NCI-H2029 (cell line): ENCODE data around the gene DPP3.
A peak's percentile ranks its signal among the peaks of the same experiment; 100 is the strongest.

Source experiments
- DNase-seq: peaks from one replicate; lab custom pipeline; 2025; lab: John Stamatoyannopoulos, UW

Gene DPP3

DNA sequence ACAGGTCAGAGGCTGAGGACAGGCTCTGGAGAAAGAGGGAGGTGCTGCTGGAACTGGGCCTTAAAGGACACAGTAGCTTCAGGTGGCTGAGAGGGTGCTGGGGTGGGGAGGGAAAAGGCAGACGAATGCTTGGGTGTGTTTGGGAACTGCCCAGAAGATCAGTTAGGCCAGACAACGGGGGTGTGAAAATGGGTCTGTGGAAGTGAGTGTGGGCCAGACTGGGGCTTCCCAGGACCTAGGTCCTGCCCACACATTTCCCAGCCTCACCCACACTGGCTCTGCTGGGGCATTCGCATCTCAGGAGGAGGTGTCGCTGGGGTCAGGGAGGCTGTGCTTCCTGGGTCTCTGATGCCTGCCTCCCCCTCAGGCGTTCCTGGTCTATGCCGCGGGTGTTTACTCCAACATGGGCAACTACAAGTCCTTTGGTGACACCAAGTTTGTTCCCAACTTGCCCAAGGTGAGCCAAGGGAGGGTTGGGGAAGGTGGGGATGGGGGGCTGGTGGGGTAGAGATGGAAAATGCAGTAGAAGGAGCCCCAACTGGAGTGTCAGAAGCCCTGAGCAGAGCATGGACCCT, 4.7 kb downstream of the DPP3 start:
- no peak for DNase-seq

DNA sequence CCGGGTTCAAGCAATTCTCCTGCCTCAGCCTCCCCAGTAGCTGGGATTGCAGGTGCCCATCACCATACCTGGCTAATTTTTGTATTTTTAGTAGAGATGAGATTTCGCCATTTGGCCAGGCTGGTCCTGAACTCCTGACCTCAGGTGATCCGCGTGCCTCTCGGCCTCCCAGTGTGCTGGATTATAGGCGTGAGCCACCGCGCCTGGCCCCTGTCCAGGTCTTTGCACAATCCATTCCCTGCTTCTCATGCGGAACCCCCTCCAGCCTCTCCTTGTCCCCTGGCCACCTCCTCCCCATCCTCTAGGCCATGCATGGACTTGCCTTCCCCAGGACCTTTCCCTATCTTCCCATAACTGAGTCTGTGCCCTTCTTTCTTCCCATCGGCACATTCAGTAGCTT, 8.7 kb downstream of the DPP3 start:
- DNase-seq, result no peak

DNA sequence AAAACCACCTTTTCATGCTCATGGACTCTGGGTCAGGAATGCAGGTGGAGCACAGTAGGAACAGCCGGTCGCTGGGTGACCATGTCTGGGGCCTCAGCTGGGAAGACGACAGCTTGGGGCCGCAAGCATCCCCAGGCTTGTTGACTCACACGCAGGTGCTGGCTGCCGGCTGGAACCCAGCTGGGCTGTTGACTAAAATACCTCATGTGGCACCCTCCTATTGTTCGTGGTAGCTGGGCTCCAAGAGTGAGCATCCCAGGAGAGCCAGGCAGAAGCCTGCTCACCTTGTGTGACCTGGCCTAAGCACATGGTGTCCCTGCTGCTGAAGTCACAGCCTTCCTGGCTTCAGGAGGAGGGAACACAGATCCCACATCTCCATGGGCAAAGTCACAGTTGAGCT, 9.4 kb downstream of the DPP3 start:
- no peak for DNase-seq

DNA sequence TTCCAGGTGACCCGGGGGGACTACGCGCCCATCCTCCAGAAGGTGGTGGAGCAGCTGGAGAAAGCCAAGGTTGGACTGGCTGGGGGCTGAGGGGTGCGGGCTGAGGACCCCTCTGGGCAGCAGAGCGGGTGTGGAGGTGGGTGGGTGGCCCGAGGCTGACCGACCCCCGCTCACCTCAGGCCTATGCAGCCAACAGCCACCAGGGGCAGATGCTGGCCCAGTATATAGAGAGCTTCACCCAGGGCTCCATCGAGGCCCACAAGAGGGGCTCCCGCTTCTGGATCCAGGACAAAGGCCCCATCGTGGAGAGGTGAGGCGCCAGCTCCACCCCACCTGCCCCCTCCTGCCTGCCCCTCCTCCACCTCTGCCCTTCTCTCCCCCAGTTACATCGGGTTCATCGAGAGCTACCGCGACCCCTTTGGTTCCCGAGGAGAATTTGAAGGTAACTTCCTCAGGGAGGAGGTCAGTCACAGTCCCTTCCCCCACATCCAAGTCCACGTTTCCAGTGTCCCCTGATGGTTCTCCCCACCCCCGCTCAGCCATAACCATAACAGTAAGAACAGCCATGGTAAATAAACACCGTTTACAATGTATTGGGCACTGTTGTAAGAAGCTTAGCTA, 11.2 kb downstream of the DPP3 start:
- no peak for DNase-seq

DNA sequence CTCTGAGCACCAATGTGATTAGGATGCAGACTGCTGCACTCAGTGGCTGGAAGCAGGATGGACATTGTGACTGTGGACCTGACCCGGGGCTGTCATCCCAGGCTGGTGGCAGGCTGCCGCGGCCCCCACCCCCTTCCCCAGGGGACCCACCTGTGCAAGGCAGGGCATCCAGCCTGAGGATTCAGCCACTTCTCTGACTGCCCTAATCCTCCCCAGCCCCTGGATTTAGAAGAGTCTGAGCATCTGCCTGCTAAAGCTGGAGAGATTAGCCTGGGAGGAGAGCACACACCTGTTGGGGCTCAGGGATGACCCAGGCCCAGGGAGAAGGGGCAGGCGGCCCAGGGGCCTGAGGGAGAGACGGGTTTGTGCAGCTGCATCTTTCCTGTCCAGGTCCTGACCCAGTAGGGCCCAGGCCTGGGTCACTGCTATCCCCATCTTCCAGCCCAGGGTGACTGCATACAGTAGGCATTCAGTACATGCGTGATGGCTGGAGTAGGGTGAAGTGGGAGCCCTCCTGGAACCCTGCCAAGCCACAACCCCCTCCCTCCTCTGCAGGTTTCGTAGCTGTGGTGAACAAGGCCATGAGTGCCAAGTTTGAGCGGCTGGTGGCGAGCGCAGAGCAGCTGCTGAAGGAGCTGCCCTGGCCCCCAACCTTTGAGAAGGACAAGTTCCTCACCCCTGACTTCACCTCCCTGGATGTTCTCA, 12.1 kb downstream of the DPP3 start:
- no peak for DNase-seq

DNA sequence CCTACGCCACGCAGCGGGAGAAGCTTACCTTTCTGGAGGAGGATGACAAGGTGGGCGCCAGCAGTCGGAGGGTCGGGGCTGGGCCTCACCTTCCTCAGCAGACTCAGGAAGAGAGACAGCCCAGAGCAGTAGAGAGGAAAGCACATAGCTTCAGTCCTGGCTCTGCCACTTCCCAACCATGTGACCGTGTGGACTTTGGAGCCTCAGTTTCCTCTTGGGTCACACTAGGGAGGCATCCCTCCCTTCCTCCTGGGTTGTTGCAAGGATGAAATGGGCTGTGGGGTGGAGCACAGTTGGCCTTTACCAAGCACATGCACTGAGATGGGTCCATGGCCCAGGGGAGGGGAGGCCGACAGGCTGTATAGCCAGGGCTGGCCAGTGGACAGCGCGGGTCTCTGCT, 12.9 kb downstream of the DPP3 start:
- no peak for DNase-seq

DNA sequence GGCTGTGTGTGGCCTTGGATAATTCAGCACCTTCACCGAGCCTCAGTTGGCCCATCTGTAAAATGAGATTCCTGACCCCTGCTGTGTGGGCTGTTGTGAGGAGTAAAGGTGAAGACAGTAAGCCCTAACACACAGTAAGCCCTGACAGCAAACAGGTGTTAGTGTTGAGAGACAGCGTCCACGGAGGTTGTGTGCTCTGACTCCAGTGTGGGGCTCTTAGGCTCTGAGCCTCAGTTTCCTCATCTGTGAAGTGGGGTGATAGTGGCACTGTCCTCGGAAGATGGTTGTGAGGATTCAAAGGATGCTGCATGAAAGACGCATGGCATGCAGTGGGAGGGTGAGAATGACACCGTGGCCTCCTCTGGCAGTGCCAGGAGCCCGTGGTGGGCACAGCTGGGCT, 14.2 kb downstream of the DPP3 start:
- no peak for DNase-seq

DNA sequence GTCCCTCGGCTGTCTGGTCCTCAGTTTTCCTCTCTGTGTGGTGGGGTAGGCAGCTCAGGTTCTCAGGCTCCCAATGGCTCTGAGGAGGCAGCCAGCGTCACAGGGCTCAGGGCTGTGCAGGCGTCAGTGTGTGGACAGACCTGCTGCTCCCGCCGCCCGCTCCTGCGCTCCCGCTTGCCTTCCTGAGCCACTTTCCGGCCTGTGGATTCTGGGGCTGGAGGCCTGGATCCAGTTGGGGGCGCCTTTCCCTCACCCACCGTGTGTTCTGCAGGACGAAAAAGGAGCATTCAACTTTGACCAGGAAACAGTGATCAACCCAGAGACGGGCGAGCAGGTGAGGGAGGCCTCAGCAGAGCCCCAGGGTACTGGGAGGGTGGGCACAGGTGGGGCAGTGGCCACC, 14.7 kb downstream of the DPP3 start:
- DNase-seq, result no peak

DNA sequence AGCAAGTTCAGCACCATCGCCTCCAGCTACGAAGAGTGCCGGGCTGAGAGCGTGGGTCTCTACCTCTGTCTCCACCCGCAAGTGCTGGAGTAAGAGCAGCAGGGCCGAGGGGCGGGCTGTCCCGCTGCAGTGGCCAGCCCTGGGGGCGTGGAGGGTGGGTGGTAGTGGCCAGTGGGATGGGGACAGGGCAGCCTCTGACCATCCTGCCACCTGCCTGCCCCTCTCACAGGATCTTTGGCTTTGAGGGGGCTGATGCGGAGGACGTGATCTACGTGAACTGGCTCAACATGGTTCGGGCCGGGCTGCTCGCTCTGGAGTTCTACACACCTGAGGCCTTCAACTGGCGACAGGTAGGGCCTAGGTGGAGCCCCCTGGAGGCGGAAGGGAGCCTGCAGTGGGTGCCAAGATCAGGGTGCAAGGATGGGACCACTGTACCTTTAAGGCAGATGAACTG, 15.2 kb downstream of the DPP3 start:
- DNase-seq, result no peak

DNA sequence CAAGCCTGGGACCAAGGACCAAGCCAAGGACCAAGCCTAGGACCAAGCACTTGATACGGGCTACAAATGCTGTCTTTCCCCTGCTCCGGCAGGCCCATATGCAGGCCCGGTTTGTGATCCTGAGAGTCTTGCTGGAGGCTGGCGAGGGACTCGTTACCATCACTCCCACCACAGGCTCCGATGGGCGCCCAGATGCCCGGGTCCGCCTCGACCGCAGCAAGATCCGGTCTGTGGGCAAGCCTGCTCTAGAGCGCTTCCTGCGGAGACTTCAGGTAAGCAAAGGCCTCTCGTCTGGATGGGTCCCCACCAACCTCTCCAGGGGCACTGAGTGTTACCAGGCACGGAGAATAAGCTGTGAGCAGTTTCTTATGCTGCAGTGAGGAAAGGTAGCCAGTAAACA, 17.0 kb downstream of the DPP3 start:
- DNase-seq, result no peak

DNA sequence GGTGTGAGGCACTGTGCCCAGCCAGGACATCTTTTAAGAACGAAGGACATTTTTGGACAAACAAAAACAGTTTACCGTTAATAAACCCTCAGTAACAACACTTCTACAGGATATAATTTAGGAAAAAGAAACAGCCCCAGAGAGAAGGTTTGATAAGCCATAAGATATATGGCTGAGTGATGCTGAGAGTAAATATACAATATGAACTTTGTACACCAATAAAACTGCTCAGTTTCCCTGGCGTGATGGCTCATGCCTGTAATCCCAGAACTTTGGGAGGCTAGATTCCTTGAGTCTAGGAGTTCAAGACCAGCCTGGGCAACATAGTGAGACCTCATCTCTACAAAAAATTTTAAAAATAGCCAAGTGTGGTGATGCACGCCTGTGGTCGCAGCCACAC, 18.3 kb downstream of the DPP3 start:
- no peak for DNase-seq

DNA sequence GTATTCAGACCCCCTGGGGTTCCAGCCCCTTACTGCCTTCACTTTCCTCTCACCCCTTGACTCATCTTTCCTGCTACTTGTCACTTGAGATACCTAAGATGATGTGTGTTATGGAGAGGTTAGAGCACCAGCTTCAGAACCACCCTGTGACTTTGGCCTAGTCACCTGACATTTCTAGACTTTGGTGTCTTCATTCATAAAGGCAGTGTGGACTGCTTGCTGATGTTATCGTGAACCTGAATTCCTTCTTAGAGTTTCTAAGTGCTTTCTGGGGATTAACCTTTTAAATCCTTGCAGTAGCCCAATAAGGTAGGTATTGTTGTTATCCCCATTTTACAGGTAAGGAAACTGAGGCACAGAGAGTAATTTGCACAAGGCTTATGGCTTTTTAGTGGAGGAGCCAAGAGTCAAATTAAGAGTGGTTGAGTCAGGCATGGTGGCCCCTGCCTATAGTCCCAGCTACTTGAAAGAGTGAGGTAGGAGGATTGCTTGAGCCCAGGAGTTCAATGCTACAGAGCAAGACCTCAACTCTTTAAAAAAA, 25.1 kb downstream of the DPP3 start:
- DNase-seq, result no peak

DNA sequence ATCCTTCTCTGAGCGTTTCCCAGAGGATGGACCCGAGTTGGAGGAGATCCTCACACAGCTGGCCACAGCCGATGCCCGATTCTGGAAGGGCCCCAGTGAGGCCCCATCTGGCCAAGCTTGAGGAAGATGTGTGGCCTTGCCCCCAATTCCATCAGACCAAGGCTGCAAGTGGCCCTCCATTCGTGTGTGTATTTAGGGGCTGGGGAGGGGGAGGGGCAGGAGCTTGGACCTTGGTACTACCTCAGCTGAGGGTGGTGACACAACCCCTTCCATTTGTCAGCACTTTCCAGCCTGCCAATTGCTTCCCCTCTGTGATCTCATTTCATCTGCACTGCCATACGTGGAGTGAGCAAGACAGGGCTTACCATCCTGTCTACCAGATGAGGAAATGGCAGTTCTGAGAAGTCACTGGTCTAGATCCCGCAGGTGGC, 28.9 kb downstream of the DPP3 start:
- no peak for DNase-seq

DNA sequence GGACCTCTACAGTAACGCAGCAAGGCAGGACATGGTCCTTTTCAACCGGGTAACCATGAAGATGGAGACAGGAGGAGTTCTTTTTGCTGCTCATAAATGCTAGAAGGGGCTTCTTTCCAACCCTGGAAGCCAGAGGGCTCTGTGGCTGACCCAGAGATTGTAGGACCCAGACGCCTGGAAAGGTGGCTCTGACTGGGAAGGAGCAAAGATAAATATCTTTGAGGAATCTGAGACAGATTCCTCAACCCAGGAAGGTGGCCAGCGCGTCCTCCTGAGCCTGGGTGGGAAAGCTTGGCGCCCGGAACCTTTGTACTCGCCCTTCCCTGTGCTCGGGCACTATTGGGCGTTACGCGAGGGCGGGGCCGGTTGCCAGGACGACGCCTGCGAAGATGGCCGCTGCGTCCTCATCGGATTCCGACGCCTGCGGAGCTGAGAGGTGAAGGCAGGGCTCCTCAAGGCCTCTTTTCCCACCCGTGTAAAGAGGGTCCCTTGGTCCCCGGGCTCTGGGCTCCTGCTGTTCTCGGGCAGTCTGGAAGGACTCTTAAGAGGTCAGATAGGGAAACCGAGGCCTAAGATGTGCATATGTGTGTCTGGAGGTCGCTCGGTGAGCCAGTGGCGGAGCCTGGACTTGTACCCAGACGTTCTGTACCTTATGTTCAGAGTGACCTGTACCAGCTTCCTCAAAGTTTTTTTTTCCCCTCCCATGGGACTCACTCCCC, 30.2 kb downstream of the DPP3 start, which contains the start of gene BBS1:
BBS1 (plus strand) TSS at position 365 of the 719 bp plus-strand sequence; CDS start at position 390, 25 bp downstream.
- DNase-seq, result peak; percentile 72

DNA sequence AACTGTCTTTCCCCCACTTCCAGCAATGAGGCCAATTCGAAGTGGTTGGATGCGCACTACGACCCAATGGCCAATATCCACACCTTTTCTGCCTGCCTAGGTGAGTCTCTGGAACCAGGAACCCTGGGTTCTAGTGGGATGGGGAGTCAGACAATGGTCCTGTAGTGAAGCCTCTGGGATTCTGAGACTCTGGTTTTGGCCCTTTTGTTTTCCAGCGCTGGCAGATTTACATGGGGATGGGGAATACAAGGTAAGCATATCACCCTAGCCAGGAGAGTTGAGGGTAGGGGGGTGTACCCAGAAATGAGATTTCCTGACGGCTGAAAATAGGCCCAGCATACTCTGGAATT, 30.7 kb downstream of the DPP3 start:
- DNase-seq, result no peak

DNA sequence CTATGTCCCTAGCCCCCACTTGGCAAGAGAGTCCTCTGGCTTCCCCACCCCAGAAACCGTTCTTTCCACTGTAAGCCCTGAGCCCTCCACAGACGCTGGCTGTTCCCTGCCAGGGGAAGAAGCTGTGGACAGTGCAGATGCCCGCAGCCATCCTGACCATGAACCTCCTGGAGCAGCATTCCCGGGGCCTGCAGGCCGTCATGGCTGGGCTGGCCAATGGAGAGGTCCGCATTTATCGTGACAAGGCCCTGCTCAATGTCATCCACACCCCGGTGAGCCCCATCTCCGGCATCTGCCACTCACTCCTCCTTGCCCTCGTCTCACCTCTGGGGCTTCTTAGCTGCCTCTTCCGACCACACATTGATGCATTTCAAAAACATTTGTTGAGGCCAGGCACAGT, 43.4 kb downstream of the DPP3 start:
- DNase-seq, result no peak

DNA sequence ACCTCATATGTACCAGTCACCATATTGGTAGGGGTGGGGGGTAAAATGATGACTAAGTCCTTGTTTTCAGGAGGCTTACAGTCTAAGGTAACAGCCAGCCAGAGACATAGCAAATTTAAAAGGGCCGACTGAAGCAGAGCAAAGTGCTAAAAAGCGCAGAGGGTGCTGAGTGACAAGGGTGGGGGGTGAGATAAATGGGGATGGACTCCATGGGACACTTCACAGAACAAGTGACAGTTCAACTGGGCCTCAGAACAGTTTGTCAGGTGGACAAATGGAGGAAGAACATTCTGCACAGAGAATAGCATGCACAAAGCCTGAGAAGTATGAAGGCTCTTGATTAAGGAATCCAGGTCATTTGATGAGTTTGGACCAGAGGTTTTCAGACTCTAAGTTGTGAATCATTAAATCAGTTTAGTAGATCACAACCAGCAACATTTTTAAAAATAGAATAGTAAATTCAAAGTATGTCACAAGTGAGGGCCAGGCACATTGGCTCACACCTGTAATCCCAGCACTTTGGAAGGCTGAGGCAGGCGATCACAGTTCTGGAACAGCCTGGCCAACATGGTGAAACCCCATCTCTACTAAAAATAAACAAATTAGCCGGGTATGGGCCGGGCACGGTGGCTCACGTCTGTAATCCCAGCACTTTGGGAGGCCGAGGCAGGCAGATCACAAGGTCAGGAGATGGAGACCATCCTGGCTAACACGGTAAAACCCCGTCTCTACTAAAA, 44.2 kb downstream of the DPP3 start:
- DNase-seq, result no peak

DNA sequence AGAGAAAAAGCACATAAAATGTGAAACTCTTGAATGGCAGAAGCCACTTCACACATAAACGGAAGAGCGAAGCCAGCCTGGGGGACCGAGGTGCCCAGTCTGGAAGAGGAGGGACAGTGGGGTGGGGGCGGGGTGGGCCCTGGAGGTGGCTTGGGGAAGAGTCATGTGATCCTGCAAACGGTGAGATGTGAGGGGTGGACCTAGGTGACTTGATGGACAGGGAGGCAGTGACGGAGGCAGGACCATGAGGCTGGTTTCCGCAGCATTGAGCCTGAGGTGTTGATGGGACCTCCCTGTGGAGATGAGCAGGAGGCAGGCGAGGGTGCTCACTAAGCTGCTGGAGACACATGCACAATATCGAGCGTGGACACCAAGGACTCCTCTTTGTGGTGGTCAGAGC, 48.8 kb downstream of the DPP3 start:
- DNase-seq, result no peak

DNA sequence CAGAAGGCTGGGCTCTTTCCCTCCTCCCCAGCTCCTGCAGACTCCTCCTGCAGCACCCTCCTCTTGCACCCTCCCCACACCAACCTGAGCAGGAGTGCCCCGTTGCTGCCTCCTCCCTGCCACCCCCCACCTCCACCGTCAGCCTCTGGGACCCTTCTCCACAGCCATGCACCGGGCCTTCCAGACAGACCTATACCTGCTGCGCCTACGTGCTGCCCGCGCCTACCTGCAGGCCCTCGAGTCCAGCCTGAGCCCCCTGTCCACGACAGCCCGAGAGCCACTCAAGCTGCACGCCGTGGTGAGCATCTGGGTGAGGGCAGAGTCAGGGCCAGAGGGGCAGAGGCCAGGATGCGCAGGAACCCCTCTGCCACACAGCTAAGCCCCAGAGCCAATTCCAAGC, 49.4 kb downstream of the DPP3 start:
- DNase-seq, result no peak

DNA sequence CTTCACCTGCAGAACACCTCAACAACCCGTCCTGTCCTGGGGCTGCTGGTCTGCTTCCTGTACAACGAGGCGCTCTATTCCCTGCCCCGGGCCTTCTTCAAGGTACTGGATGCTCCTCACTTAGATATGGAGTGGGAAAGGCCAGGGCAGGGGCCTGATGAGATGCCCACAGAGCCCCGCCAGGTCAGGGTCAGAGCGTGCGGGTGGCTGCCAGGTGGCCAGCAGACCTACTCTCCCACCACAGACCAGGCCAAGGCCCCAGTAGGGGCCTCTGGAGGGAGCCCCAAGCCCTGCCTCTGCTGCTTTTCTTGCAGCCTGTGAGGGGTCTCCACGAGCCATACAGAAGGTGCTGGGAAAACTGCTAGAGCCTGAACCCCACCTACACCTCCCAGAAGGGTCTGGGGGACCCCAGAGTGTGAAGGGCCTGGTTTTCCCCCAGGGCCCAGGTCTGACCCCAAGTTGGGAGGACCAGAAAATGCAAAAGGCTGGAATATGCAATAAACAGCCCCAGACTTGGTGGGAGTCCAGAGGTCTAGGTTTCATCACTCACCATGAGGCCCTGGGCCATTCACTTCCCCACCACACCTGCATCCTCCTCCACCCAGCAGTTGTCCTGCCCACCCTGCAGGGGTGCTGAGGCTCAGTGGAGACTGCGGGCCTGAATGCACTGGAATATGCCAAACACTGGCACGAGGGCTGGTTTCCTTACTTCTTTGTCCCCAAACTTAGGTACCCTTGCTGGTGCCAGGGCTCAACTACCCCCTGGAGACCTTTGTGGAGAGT, 50.9 kb downstream of the DPP3 start:
- no peak for DNase-seq

DNA sequence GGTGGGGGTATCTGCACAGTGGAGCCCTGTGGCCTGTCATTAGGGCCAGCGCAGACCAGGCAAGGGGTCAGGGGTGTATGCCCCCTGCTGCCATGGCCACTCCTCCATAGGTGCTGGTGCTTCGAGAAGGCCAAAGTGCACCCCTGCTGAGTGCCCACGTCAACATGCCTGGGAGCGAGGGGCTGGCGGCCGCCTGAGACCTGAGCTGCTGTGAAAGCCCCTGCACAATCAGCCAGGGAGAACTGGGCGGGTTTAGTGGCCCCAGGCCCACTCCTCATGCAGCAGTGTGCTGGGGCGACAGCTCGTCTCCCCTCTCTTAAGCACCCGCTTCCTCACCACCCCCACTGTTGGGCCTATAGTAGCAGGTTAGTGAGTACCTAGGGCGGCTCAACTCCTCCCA, 51.6 kb downstream of the DPP3 start:
- DNase-seq, result no peak
